GM12878 (cell line): ENCODE measurements around the gene ANKRD16. TPM values are rescaled to one million over a fixed set of nuclear protein-coding genes. Genes with fewer than 3 reads are reported as not detected.

Experiments
- ATAC-seq: fragments of 200-7000 bp; cut with Tn5 transposase; 3 replicates; pipeline ENCODE4 v1.9.1; 2020; ENCODE audit warnings: mild to moderate bottlenecking, moderate library complexity
- BruUV-seq: library from RNA; stranded (reverse); fragments of 400-500 nt; replicated peaks from 2 replicates; lab custom pipeline; 2021; lab: Mats Ljungman, UMichigan
- CTCF ChIA-PET: fragments of 300-600 bp; sonication (Branson Sonifier 250); formaldehyde crosslinking; extraction: SDS; loops from one replicate; lab custom pipeline; 2021; ENCODE audit warnings: inconsistent platforms; lab: Yijun Ruan, JAX
- POLR2A ChIA-PET: fragments of 350-600 bp; formaldehyde crosslinking; extraction: SDS; loops from one replicate; lab custom pipeline; 2021; ENCODE audit warnings: inconsistent platforms; lab: Charles Lee
- RAD21 ChIA-PET: fragments of 300-600 bp; sonication (Branson Sonifier 250); formaldehyde crosslinking; loops from one replicate; lab custom pipeline; 2023; ENCODE audit warnings: antibody characterized with exemption; ENCODE audit not compliant: unreplicated experiment; lab: Charles Lee
- SMC1A ChIA-PET: fragments of 300-600 bp; sonication (Branson Sonifier 250); formaldehyde crosslinking; loops from one replicate; lab custom pipeline; 2023; ENCODE audit not compliant: unreplicated experiment, uncharacterized antibody; lab: Charles Lee
- DNase-seq: peaks from one replicate; pipeline ENCODE4 v3.0.0-alpha.2; 2011; ENCODE audit warnings: low read depth, low spot score
- FAIRE-seq: peaks from 3 replicates; lab custom pipeline; 2011; peaks lifted over from hg19 to GRCh38; lab: Jason Lieb, UNC
- H2AFZ ChIP-seq: 2 replicates; pipeline ENCODE4 v1.6.0; 2011; ENCODE audit warnings: low read depth, low read length, control low read depth; ENCODE audit not compliant: control insufficient read depth
- H3K27ac ChIP-seq: 2 replicates; pipeline ENCODE4 v1.5.1; 2011; ENCODE audit warnings: control low read depth; ENCODE audit not compliant: control insufficient read depth, insufficient read depth
- H3K27me3 ChIP-seq, 2 experiments: replicated peaks in 1 of 2; 2 replicates each; pipeline versions ENCODE4 v1.6.0 to v1.6.1; 2011; ENCODE audit warnings: low read length in 1 of 2; ENCODE audit not compliant: control insufficient read depth in 2 of 2, insufficient read depth in 2 of 2
- H3K36me3 ChIP-seq, 2 experiments: 2 replicates each; pipeline ENCODE4 v1.5.1; 2011; ENCODE audit warnings: low read length in 1 of 2; ENCODE audit not compliant: control insufficient read depth in 2 of 2, insufficient read depth in 2 of 2
- H3K4me1 ChIP-seq: 2 replicates; pipeline ENCODE4 v1.6.1; 2011; ENCODE audit warnings: mild to moderate bottlenecking, low read length, moderate library complexity, mixed read lengths; ENCODE audit not compliant: control insufficient read depth, insufficient read depth
- H3K4me2 ChIP-seq: 2 replicates; pipeline ENCODE4 v1.6.0; 2011; ENCODE audit warnings: control low read depth; ENCODE audit not compliant: control insufficient read depth, insufficient read depth
- H3K4me3 ChIP-seq: fragments of 200-600 bp; sonication (generic); 2 replicates; pipeline ENCODE4 v1.5.1; 2016
- H3K79me2 ChIP-seq: 2 replicates; pipeline ENCODE4 v1.6.0; 2011; ENCODE audit warnings: low read length; ENCODE audit not compliant: control insufficient read depth, insufficient read depth
- H3K9ac ChIP-seq: 2 replicates; pipeline ENCODE4 v1.8.0; 2011; ENCODE audit warnings: low read length, control low read depth, mixed read lengths; ENCODE audit not compliant: control insufficient read depth, insufficient read depth
- H3K9me3 ChIP-seq: replicated peaks from 3 replicates; pipeline ENCODE4 v1.5.1; 2011; ENCODE audit warnings: mild to moderate bottlenecking, low read length; ENCODE audit not compliant: control insufficient read depth, insufficient read depth
- H4K20me1 ChIP-seq: 2 replicates; pipeline ENCODE4 v1.6.0; 2011; ENCODE audit not compliant: control insufficient read depth, insufficient read depth
- BCLAF1 ChIP-seq: fragments of 450-650 bp; IDR thresholded peaks from 2 replicates; pipeline ENCODE4 v1.6.1; 2017; ENCODE audit warnings: antibody characterized with exemption, mild to moderate bottlenecking, moderate library complexity
- BRCA1 ChIP-seq: IDR thresholded peaks from 2 replicates; pipeline ENCODE4 v1.6.1; 2011; ENCODE audit warnings: low read depth, low read length, improper control_type of control experiment
- E4F1 ChIP-seq: fragments of 450-650 bp; IDR thresholded peaks from 2 replicates; pipeline ENCODE4 v1.6.1; 2018; ENCODE audit warnings: borderline replicate concordance, mild to moderate bottlenecking; ENCODE audit not compliant: partially characterized antibody
- FOS ChIP-seq: IDR thresholded peaks from 3 replicates; pipeline ENCODE4 v1.6.1; 2011; ENCODE audit warnings: borderline replicate concordance; ENCODE audit not compliant: insufficient read length; ENCODE audit errors: extremely low read depth
- HDGF ChIP-seq: fragments of 450-650 bp; IDR thresholded peaks from 2 replicates; pipeline ENCODE4 v1.6.1; 2016; ENCODE audit warnings: antibody characterized with exemption
- MAX ChIP-seq: IDR thresholded peaks from 2 replicates; pipeline ENCODE4 v1.6.1; 2012; ENCODE audit warnings: low read depth, low read length, improper control_type of control experiment
- NRF1 ChIP-seq: conservative IDR thresholded peaks from 2 replicates; pipeline ENCODE4 v1.6.1; 2011; ENCODE audit warnings: mild to moderate bottlenecking, low read depth, low read length, improper control_type of control experiment
- RCOR1 ChIP-seq: conservative IDR thresholded peaks from 2 replicates; pipeline ENCODE4 v1.6.1; 2012; ENCODE audit warnings: low read depth, low read length, improper control_type of control experiment
- SREBF2 ChIP-seq: IDR thresholded peaks from 2 replicates; pipeline ENCODE4 v1.6.1; 2012; ENCODE audit warnings: mild to moderate bottlenecking, low read length
- WGBS: methylation state at CpG from one replicate; pipeline ENCODE4 v1.1.6; 2016; ENCODE audit warnings: low lambda C conversion rate; ENCODE audit not compliant: insufficient replicate concordance, insufficient coverage; ENCODE audit errors: missing lambda C conversion rate; 5-methylcytosine and 5-hydroxymethylcytosine counted together
- in situ Hi-C: fragments of 300-500 bp; cut with MboI; formaldehyde crosslinking; loops from 9 replicates; pipeline ENCODE4 v1.14.3; 2018; ENCODE audit warnings: mixed read lengths
- intact Hi-C: fragments of 100-400 bp; cut with micrococcal nuclease; formaldehyde crosslinking; loops from one replicate; pipeline ENCODE4 v1.14.2; 2022; ENCODE audit not compliant: unreplicated experiment
- polyA plus RNA-seq, 11 experiments: library from polyadenylated mRNA; depleted of rRNA in 4 of 11; unstranded in 6 of 11; stranded (reverse) in 5 of 11; fragments of >200 nt; fragmentation: Nextera tagmentation in 4 of 11; fragmentation: Illumina TruSeq in 1 of 11; extraction: Ambion mirVana in 4 of 11; extraction: Trizol in 1 of 11; gene quantifications; 1 replicate in 1 of 11; 2 replicates in 10 of 11; pipeline versions ENCODE4 v1.2.1 to v1.2.3, GENCODE V29; 2011 to 2016; ENCODE audit warnings: inconsistent platforms in 2 of 11, missing spikeins in 2 of 11, low read depth in 1 of 11
- total RNA-seq, 4 experiments: library from RNA; depleted of rRNA in 3 of 4; stranded (reverse); fragments of >200 nt in 3 of 4; fragmentation: Illumina TruSeq in 1 of 4; extraction: Trizol in 1 of 4; gene quantifications; 2 replicates each; pipeline versions ENCODE4 v1.2.1 to v1.2.3, GENCODE V29; 2013 to 2021

The ANKRD16 gene
- total and polyA plus RNA-seq, 10 of the 15 experiments (the other 5 are each of a cell fraction or from before 2014, with no cell fraction given), result 0.57 to 13.6 (median 4.4) TPM

GRCh38 chr10:5828725-5829124 is 61.0 kb downstream of the ANKRD16 start:
- WGBS, result 90% methylated on average over 16 of the region's 16 CpGs
- no peaks in the 10 kb centered on the region for H4K20me1 ChIP-seq
- no peaks in the 10 kb centered on the region for H3K9me3 ChIP-seq
- CTCF ChIA-PET, result interaction anchor here (1.5 to 2.6 kb wide), 2 partner anchors 9 to 15 kb away, joined by 4 to 9 read pairs; no protein-coding TSS in a partner anchor
- no peak overlapping the region for H3K4me3 ChIP-seq
- no peak overlapping the region for H3K9ac ChIP-seq
- POLR2A ChIA-PET, result no interaction called here
- SMC1A ChIA-PET, result no interaction called here
- no peaks in the 10 kb centered on the region for H3K79me2 ChIP-seq
- intact Hi-C loops, result no loop called here
- in situ Hi-C loops, result no loop called here
- RAD21 ChIA-PET, result interaction anchor here (1.1 kb wide), 1 partner anchor 15 kb away, joined by 4 read pairs; no protein-coding TSS in a partner anchor
- H2AFZ ChIP-seq, result no peak overlapping the region
- TF ChIP-seq SREBF2 (no peak), BCLAF1 (no peak), HDGF (no peak), MAX (no peak), NRF1 (no peak), BRCA1 (no peak), E4F1 (no peak), FOS (no peak), RCOR1 (no peak)
- no TSS peak for BruUV-seq
- no peak for ATAC-seq
- no peaks in the 10 kb centered on the region for H3K4me1 ChIP-seq
- no peaks in the 10 kb centered on the region for H3K27me3 ChIP-seq
- H3K4me2 ChIP-seq, result no peak overlapping the region
- H3K27ac ChIP-seq, result no peak overlapping the region
- no peaks in the 10 kb centered on the region for H3K36me3 ChIP-seq
- no peak for DNase-seq
- FAIRE-seq, result no peak
